ENCODE results near the gene FILIP1. TPM values are rescaled to one million over a fixed set of nuclear protein-coding genes. Genes with fewer than 3 reads are reported as not detected.

FILIP1 gene
- total RNA-seq, 4 donors from 2014 or later: 57.5 to 123 (median 93.8) TPM

GRCh38 chr6:75409286-75409685, 84.3 kb downstream of the FILIP1 start:
- intact Hi-C loops (cut with DNase I; ENCODE audit: low total_unique reads): no loop called here
- H3K27ac ChIP-seq: peak overlapping the region in 3 of 4 donors; percentile 0 to 47 (median 27)
- no peak overlapping the region for H3K4me3 ChIP-seq
- H3K36me3 ChIP-seq: peaks cover 0 to 3% of the 10 kb centered on the region in 2 donors
- H3K4me1 ChIP-seq: peaks cover 38 to 39% of the 10 kb centered on the region in 2 donors
- H3K9me3 ChIP-seq: no peaks in the 10 kb centered on the region
- ATAC-seq: no peak
- no peak for TF ChIP-seq POLR2A (IDR thresholded peaks at IDR 0.05)
- no peak for TF ChIP-seq CTCF (IDR thresholded peaks at IDR 0.05 in 4 of 5, conservative IDR thresholded peaks at IDR 0.05 in 1 of 5)
- in situ Hi-C loops (cut with MboI; ENCODE audit: low sequenced_read_pairs in 4 of 4): no loop called here
- no peaks in the 10 kb centered on the region for H3K27me3 ChIP-seq
- DNase-seq: no peak

GRCh38 chr6:75403563-75404080, 90.0 kb downstream of the FILIP1 start:
- DNase-seq (no peak), ATAC-seq (no peak)
- H3K4me1 ChIP-seq: peaks cover 65 to 73% of the 10 kb centered on the region in 2 donors
- intact Hi-C loops (cut with DNase I; ENCODE audit: low total_unique reads) (loop anchor here (2.0 kb wide), 1 partner anchor 27 kb away; no protein-coding TSS in a partner anchor), in situ Hi-C loops (cut with MboI; ENCODE audit: low sequenced_read_pairs in 4 of 4) (no loop called here)
- H3K27ac ChIP-seq: peak overlapping the region; percentile 71 to 78 (median 75)
- no peak overlapping the region for H3K4me3 ChIP-seq
- no peaks in the 10 kb centered on the region for H3K9me3 ChIP-seq
- TF ChIP-seq POLR2A (IDR thresholded peaks at IDR 0.05) (no peak), CTCF (IDR thresholded peaks at IDR 0.05 in 4 of 5, conservative IDR thresholded peaks at IDR 0.05 in 1 of 5) (no peak)
- H3K36me3 ChIP-seq: no peaks in the 10 kb centered on the region
- H3K27me3 ChIP-seq: no peaks in the 10 kb centered on the region

GRCh38 chr6:75402296-75402695, 91.3 kb downstream of the FILIP1 start:
- intact Hi-C loops (cut with DNase I; ENCODE audit: low total_unique reads): loop anchor here (1.0 to 2.0 kb wide), 2 partner anchors 29 to 34 kb away; no protein-coding TSS in a partner anchor
- in situ Hi-C loops (cut with MboI; ENCODE audit: low sequenced_read_pairs in 4 of 4): no loop called here
- DNase-seq (peak; percentile 69 to 83), ATAC-seq (peak; percentile 95 to 97)
- no peaks in the 10 kb centered on the region for H3K9me3 ChIP-seq
- peak overlapping the region; percentile 71 to 78 (median 75) for H3K27ac ChIP-seq
- no peaks in the 10 kb centered on the region for H3K36me3 ChIP-seq
- peak overlapping the region in 1 of 4 donors; percentile 6 for H3K4me3 ChIP-seq
- TF ChIP-seq CTCF (IDR thresholded peaks at IDR 0.05 in 4 of 5, conservative IDR thresholded peaks at IDR 0.05 in 1 of 5) (no peak), POLR2A (IDR thresholded peaks at IDR 0.05) (no peak)
- H3K4me1 ChIP-seq: peaks cover 73 to 76% of the 10 kb centered on the region in 2 donors
- no peaks in the 10 kb centered on the region for H3K27me3 ChIP-seq

- H3K4me1 ChIP-seq: peaks cover 90 to 96% of the 10 kb centered on the region in 2 donors
- no peak overlapping the region for H3K4me3 ChIP-seq
- H3K27ac ChIP-seq: peak overlapping the region; percentile 2 to 73 (median 10)
- TF ChIP-seq POLR2A (IDR thresholded peaks at IDR 0.05) (no peak), CTCF (IDR thresholded peaks at IDR 0.05 in 4 of 5, conservative IDR thresholded peaks at IDR 0.05 in 1 of 5) (no peak)
- no peak for ATAC-seq
- DNase-seq: no peak
- intact Hi-C loops (cut with DNase I; ENCODE audit: low total_unique reads): no loop called here
- no peaks in the 10 kb centered on the region for H3K36me3 ChIP-seq
- H3K27me3 ChIP-seq: no peaks in the 10 kb centered on the region
- H3K9me3 ChIP-seq: no peaks in the 10 kb centered on the region
- in situ Hi-C loops (cut with MboI; ENCODE audit: low sequenced_read_pairs in 4 of 4): no loop called here
Measured at GRCh38 chr6:75397656-75398465, 95.7 kb downstream of the FILIP1 start.
